Liver (tissue), 9 donors: Measurements from ENCODE around the gene TNK2. TPM values are rescaled to one million over a fixed set of nuclear protein-coding genes. Genes with fewer than 3 reads are reported as not detected.

Experiments
- DNase-seq: peaks from one replicate; pipeline ENCODE4 v3.0.0-alpha.2; 2017; ENCODE audit warnings: low spot score
- H3K27ac ChIP-seq, 2 donors: one replicate each; pipeline ENCODE4 v1.7.0; 2013; ENCODE audit warnings: inconsistent platforms in 2 of 2, low read length in 2 of 2, control low read depth in 1 of 2, low read depth in 1 of 2, mild to moderate bottlenecking in 1 of 2
- H3K27me3 ChIP-seq, 4 donors: one replicate each; pipeline versions ENCODE4 v1.6.1 to v1.7.0; 2013; ENCODE audit warnings: low read length in 3 of 4, inconsistent platforms in 1 of 4, mild to moderate bottlenecking in 1 of 4, moderate library complexity in 1 of 4; ENCODE audit not compliant: control insufficient read depth in 4 of 4, insufficient read depth in 4 of 4
- H3K36me3 ChIP-seq, 4 donors: one replicate each; pipeline versions ENCODE4 v1.6.1 to v1.7.0; 2013; ENCODE audit warnings: low read length in 3 of 4, mild to moderate bottlenecking in 3 of 4, low read depth in 1 of 4, moderate library complexity in 1 of 4; ENCODE audit not compliant: control insufficient read depth in 4 of 4, insufficient read depth in 3 of 4
- H3K4me1 ChIP-seq, 4 donors: one replicate each; pipeline versions ENCODE4 v1.6.1 to v1.7.0; 2013; ENCODE audit warnings: low read length in 3 of 4, mild to moderate bottlenecking in 3 of 4, moderate library complexity in 1 of 4; ENCODE audit not compliant: control insufficient read depth in 4 of 4, insufficient read depth in 4 of 4
- H3K4me3 ChIP-seq, 3 donors: one replicate each; pipeline versions ENCODE4 v1.6.1 to v1.7.0; 2013; ENCODE audit warnings: low read length in 3 of 3, control low read depth in 1 of 3, low read depth in 1 of 3, mild to moderate bottlenecking in 1 of 3
- H3K9ac ChIP-seq, 2 donors: one replicate each; pipeline ENCODE4 v1.7.0; 2013; ENCODE audit warnings: low read length in 2 of 2, mild to moderate bottlenecking in 2 of 2, moderate library complexity in 2 of 2, control low read depth in 1 of 2, low read depth in 1 of 2
- H3K9me3 ChIP-seq, 4 donors: one replicate each; pipeline versions ENCODE4 v1.6.1 to v1.7.0; 2013; ENCODE audit warnings: low read length in 3 of 4; ENCODE audit not compliant: control insufficient read depth in 4 of 4
- EGR1 ChIP-seq, 2 donors: IDR thresholded peaks; 2 replicates each; pipeline ENCODE4 v1.6.1; 2016 to 2018; ENCODE audit warnings: antibody characterized with exemption in 2 of 2, low read depth in 2 of 2
- FOXA2 ChIP-seq: IDR thresholded peaks from 2 replicates; pipeline ENCODE4 v1.6.1; 2016; ENCODE audit warnings: antibody characterized with exemption
- HNF4A ChIP-seq, 2 donors: conservative IDR thresholded peaks; 2 replicates each; pipeline ENCODE4 v1.6.1; 2016; ENCODE audit warnings: antibody characterized with exemption in 2 of 2, mild to moderate bottlenecking in 2 of 2
- JUND ChIP-seq, 2 donors: IDR thresholded peaks; 2 replicates each; pipeline ENCODE4 v1.6.1; 2016; ENCODE audit warnings: antibody characterized with exemption in 2 of 2
- NR2F2 ChIP-seq: IDR thresholded peaks from 2 replicates; pipeline ENCODE4 v1.6.1; 2016; ENCODE audit warnings: antibody characterized with exemption
- SP1 ChIP-seq: IDR thresholded peaks from 2 replicates; pipeline ENCODE4 v1.6.1; 2018; ENCODE audit warnings: antibody characterized with exemption, mild to moderate bottlenecking
- TAF1 ChIP-seq: conservative IDR thresholded peaks from 2 replicates; pipeline ENCODE4 v1.6.1; 2016; ENCODE audit warnings: antibody characterized with exemption, mild to moderate bottlenecking
- WGBS: extraction: QIAGEN DNeasy Blood & Tissue Kit; methylation state at CpG from one replicate; pipeline ENCODE4 v1.1.7; 2013; 5-methylcytosine and 5-hydroxymethylcytosine counted together
- polyA plus RNA-seq, 2 donors: library from polyadenylated mRNA; stranded (reverse) in 1 of 2; unstranded in 1 of 2; fragments of 200-250 nt in 1 of 2; fragments of >200 nt in 1 of 2; fragmentation: Nextera tagmentation in 1 of 2; extraction: Ambion mirVana in 1 of 2; gene quantifications; one replicate each; pipeline versions ENCODE4 v1.2.1 to v1.2.3, GENCODE V29; 2013 to 2015
- total RNA-seq, 2 donors: library from RNA; depleted of rRNA; stranded (reverse); fragments of >200 nt; gene quantifications; one replicate each; pipeline ENCODE4 v1.2.3, GENCODE V29; 2014
- TF ChIP-seq, protein P1 (sequence below): fragments of 150-350 bp; IDR thresholded peaks from 2 replicates; pipeline ENCODE4 v1.5.1; 2017; ENCODE audit warnings: improper control_type of control experiment, low read depth, low read length; ENCODE audit not compliant: missing input control
- TF ChIP-seq, protein P2 (sequence below): IDR thresholded peaks from 2 replicates; pipeline ENCODE4 v1.6.1; 2016; ENCODE audit warnings: antibody characterized with exemption
- TF ChIP-seq, protein P3 (sequence below): IDR thresholded peaks from 2 replicates; pipeline ENCODE4 v1.6.1; 2016; ENCODE audit warnings: antibody characterized with exemption, mild to moderate bottlenecking
- TF ChIP-seq, protein P4 (sequence below): IDR thresholded peaks from 2 replicates; pipeline ENCODE4 v1.6.1; 2016; ENCODE audit warnings: antibody characterized with exemption
- TF ChIP-seq, protein P5 (sequence below): IDR thresholded peaks from 2 replicates; pipeline ENCODE4 v1.6.1; 2016; ENCODE audit warnings: antibody characterized with exemption
- donor health status: healthy.
- donor health status: healthy.
- donor health status: healthy.
- donor health status: healthy.
- donor health status: healthy.

The TNK2 gene
- total and polyA plus RNA-seq, 4 donors = 4.0 to 12.2 (median 8.8) TPM

DNA sequence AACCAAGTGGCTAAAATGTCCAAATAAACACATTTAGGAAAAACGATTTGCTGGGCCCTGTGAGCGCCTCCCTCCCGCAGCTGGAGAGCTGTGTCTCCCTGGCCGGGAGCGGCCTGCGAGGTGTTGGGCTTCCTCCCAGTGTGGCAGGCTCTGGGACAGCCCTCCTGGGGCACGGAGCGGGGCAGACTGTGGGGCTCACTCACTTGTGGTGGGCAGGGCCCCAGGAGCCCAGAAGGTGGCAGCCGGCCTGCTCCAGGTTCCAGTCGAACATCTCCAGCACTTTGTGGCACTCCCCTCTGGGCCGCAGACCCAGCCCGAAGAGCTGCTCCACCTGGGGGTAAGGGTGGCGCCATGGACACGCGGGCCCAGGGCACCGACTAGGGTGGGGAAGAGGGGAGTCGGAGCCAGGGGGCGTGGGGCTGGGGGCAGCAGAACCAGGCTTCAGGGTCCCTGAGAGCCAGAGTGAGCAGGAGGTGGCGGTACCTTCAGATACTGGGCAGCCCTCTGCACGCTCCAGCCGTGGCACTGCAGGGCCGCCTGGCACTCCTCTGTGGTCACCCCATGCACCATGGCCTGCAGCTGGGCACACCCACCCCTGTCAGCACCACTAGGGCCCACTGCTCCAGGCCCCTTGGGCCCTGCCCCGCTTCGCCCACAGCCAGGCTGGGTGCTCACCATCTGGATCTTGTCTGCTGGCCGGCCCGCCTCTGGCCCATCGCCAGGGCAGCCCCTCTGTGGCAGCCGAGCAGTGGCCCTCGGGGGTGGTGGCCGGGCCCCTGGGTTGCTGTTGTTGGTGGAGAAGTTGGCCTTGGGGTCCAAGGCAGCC lies 41.5 kb downstream of the TNK2 start:
- peaks cover 0 to 3% (median 0%) of the 10 kb centered on the region in 4 donors for H3K4me1 ChIP-seq
- no peak overlapping the region for H3K27ac ChIP-seq
- TF ChIP-seq NR2F2 = no peak
- TF ChIP-seq, protein P1, sequence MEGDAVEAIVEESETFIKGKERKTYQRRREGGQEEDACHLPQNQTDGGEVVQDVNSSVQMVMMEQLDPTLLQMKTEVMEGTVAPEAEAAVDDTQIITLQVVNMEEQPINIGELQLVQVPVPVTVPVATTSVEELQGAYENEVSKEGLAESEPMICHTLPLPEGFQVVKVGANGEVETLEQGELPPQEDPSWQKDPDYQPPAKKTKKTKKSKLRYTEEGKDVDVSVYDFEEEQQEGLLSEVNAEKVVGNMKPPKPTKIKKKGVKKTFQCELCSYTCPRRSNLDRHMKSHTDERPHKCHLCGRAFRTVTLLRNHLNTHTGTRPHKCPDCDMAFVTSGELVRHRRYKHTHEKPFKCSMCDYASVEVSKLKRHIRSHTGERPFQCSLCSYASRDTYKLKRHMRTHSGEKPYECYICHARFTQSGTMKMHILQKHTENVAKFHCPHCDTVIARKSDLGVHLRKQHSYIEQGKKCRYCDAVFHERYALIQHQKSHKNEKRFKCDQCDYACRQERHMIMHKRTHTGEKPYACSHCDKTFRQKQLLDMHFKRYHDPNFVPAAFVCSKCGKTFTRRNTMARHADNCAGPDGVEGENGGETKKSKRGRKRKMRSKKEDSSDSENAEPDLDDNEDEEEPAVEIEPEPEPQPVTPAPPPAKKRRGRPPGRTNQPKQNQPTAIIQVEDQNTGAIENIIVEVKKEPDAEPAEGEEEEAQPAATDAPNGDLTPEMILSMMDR = no peak
- TF ChIP-seq JUND (IDR thresholded peaks at IDR 0.05) = no peak
- TF ChIP-seq, protein P2, sequence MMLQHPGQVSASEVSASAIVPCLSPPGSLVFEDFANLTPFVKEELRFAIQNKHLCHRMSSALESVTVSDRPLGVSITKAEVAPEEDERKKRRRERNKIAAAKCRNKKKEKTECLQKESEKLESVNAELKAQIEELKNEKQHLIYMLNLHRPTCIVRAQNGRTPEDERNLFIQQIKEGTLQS = no peak
- TF ChIP-seq, protein P3, sequence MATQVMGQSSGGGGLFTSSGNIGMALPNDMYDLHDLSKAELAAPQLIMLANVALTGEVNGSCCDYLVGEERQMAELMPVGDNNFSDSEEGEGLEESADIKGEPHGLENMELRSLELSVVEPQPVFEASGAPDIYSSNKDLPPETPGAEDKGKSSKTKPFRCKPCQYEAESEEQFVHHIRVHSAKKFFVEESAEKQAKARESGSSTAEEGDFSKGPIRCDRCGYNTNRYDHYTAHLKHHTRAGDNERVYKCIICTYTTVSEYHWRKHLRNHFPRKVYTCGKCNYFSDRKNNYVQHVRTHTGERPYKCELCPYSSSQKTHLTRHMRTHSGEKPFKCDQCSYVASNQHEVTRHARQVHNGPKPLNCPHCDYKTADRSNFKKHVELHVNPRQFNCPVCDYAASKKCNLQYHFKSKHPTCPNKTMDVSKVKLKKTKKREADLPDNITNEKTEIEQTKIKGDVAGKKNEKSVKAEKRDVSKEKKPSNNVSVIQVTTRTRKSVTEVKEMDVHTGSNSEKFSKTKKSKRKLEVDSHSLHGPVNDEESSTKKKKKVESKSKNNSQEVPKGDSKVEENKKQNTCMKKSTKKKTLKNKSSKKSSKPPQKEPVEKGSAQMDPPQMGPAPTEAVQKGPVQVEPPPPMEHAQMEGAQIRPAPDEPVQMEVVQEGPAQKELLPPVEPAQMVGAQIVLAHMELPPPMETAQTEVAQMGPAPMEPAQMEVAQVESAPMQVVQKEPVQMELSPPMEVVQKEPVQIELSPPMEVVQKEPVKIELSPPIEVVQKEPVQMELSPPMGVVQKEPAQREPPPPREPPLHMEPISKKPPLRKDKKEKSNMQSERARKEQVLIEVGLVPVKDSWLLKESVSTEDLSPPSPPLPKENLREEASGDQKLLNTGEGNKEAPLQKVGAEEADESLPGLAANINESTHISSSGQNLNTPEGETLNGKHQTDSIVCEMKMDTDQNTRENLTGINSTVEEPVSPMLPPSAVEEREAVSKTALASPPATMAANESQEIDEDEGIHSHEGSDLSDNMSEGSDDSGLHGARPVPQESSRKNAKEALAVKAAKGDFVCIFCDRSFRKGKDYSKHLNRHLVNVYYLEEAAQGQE = no peak
- TF ChIP-seq, protein P4, sequence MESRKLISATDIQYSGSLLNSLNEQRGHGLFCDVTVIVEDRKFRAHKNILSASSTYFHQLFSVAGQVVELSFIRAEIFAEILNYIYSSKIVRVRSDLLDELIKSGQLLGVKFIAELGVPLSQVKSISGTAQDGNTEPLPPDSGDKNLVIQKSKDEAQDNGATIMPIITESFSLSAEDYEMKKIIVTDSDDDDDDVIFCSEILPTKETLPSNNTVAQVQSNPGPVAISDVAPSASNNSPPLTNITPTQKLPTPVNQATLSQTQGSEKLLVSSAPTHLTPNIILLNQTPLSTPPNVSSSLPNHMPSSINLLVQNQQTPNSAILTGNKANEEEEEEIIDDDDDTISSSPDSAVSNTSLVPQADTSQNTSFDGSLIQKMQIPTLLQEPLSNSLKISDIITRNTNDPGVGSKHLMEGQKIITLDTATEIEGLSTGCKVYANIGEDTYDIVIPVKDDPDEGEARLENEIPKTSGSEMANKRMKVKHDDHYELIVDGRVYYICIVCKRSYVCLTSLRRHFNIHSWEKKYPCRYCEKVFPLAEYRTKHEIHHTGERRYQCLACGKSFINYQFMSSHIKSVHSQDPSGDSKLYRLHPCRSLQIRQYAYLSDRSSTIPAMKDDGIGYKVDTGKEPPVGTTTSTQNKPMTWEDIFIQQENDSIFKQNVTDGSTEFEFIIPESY = no peak
- TF ChIP-seq, protein P5, sequence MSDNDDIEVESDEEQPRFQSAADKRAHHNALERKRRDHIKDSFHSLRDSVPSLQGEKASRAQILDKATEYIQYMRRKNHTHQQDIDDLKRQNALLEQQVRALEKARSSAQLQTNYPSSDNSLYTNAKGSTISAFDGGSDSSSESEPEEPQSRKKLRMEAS = no peak
- no peak for TF ChIP-seq FOXA2
- no peak for TF ChIP-seq EGR1 (IDR thresholded peaks at IDR 0.05; ENCODE audit: low read depth in 2 of 2)
- TF ChIP-seq SP1 = no peak
- TF ChIP-seq TAF1 = no peak
- no peaks in the 10 kb centered on the region for H3K27me3 ChIP-seq
- no peak for DNase-seq
- H3K4me3 ChIP-seq = no peak overlapping the region
- no peaks in the 10 kb centered on the region for H3K9me3 ChIP-seq
- 96% methylated on average over 30 of the region's 30 CpGs for WGBS
- H3K36me3 ChIP-seq = peaks cover 4 to 50% (median 19%) of the 10 kb centered on the region in 4 donors
- no peak overlapping the region for H3K9ac ChIP-seq

DNA sequence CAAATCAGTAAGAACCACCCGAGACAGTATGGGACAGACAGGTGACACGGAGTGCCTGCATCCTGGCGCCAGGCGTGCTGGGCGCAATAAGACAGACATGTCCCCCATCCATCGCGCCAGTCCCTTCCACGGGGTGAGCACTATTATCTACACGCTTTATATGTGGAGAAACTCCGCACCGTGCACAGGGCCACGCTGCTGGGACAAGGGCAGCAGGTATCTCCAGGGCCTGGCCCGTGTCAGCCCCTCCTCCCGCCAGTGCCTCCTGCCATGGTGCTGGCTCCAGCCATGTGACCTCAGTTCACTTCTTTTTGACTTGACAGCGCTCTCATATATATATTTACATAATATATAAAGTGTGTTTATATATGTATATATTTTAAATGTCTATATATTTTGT lies 42.6 kb downstream of the TNK2 start:
- Histone ChIP-seq H3K4me3 (no peak overlapping the region), H3K27ac (no peak overlapping the region), H3K36me3 (peaks cover 4 to 41% (median 14%) of the 10 kb centered on the region in 4 donors), H3K4me1 (peaks cover 0 to 3% (median 0%) of the 10 kb centered on the region in 4 donors), H3K9ac (no peak overlapping the region), H3K27me3 (no peaks in the 10 kb centered on the region), H3K9me3 (no peaks in the 10 kb centered on the region)
- TF ChIP-seq, protein P2 = no peak
- no peak for TF ChIP-seq NR2F2
- TF ChIP-seq HNF4A (conservative IDR thresholded peaks at IDR 0.05) = no peak
- no peak for TF ChIP-seq FOXA2
- TF ChIP-seq EGR1 (IDR thresholded peaks at IDR 0.05; ENCODE audit: low read depth in 2 of 2) = no peak
- no peak for TF ChIP-seq JUND (IDR thresholded peaks at IDR 0.05)
- no peak for TF ChIP-seq TAF1
- 96% methylated on average over 15 of the region's 15 CpGs for WGBS
- DNase-seq = no peak
